ENCODE data around the gene SLCO4A1.

DNA sequence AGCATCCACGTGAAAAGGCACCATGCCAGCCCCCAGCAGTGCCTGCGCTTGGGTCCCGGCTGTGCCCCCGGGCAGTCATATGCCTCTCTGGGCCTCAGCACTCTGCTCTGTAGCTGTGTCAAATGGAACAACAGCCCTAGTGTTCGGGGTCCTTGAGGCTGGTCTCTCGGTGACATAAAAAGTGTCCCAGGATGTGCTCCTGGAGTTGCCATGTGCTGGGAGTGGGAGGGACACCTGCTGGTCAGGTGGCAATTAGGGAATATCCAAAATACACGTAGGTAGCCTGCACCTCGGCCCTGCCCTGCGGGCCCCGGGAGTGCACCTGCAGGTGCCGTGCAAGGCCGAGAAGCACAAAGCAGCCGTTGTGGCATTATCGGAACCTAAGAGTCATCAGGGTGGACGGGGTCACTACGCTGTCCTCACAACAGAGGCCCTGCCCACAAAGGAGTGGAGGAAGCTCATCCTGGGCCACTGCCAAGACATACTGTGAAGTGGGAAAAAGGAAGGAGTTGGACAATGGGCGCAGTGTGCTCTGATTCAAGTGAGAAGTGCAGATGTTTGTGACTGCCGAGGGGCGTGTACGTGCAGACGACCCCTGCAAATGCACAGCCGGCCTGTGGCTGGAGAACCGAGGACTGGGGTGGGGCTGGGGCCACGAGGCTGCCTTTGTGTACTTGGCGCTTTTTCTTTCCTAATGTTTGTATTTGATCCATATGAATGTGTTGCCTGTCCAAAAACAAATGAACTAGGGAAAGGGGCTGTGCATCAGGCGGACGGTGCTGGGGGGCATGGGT, 24.6 kb downstream of the SLCO4A1 start:
- TF ChIP-seq POLR2A (IDR thresholded peaks at IDR 0.05), result no peak
- TF ChIP-seq CTCF (IDR thresholded peaks at IDR 0.05), result no peak
